Liver (tissue), 3 donors: Measurements from ENCODE around the gene AMMECR1.

Experiments used
- EGR1 ChIP-seq, 2 donors: IDR thresholded peaks; 2 replicates each; pipeline ENCODE4 v1.6.1; 2016 to 2018; ENCODE audit warnings: antibody characterized with exemption in 2 of 2, low read depth in 2 of 2
- FOXA2 ChIP-seq: IDR thresholded peaks from 2 replicates; pipeline ENCODE4 v1.6.1; 2016; ENCODE audit warnings: antibody characterized with exemption
- GABPA ChIP-seq, 2 donors: IDR thresholded peaks in 1 of 2; conservative IDR thresholded peaks in 1 of 2; 2 replicates each; pipeline ENCODE4 v1.6.1; 2016; ENCODE audit warnings: antibody characterized with exemption in 2 of 2, mild to moderate bottlenecking in 1 of 2, moderate library complexity in 1 of 2
- RAD21 ChIP-seq, 2 donors: IDR thresholded peaks; 2 replicates each; pipeline ENCODE4 v1.6.1; 2016; ENCODE audit warnings: antibody characterized with exemption in 2 of 2, mild to moderate bottlenecking in 2 of 2
- REST ChIP-seq: IDR thresholded peaks from 2 replicates; pipeline ENCODE4 v1.6.1; 2016; ENCODE audit warnings: antibody characterized with exemption, mild to moderate bottlenecking
- RXRA ChIP-seq, 2 donors: IDR thresholded peaks; 2 replicates each; pipeline ENCODE4 v1.6.1; 2017 to 2018; ENCODE audit warnings: antibody characterized with exemption in 2 of 2, mild to moderate bottlenecking in 1 of 2
- SP1 ChIP-seq: IDR thresholded peaks from 2 replicates; pipeline ENCODE4 v1.6.1; 2018; ENCODE audit warnings: antibody characterized with exemption, mild to moderate bottlenecking
- TAF1 ChIP-seq: conservative IDR thresholded peaks from 2 replicates; pipeline ENCODE4 v1.6.1; 2016; ENCODE audit warnings: antibody characterized with exemption, mild to moderate bottlenecking
- TF ChIP-seq, protein P1 (sequence below): fragments of 150-350 bp; IDR thresholded peaks from 2 replicates; pipeline ENCODE4 v1.5.1; 2017; ENCODE audit warnings: improper control_type of control experiment, low read depth, low read length; ENCODE audit not compliant: missing input control
- TF ChIP-seq, protein P2 (sequence below): IDR thresholded peaks from 2 replicates; pipeline ENCODE4 v1.6.1; 2016; ENCODE audit warnings: antibody characterized with exemption
- donor health status: healthy.
- donor health status: healthy.

GRCh38 chrX:110316351-110317060, 1.4 kb downstream of the AMMECR1 start:
- TF ChIP-seq RXRA (IDR thresholded peaks at IDR 0.05) = no peak
- TF ChIP-seq, protein P1, sequence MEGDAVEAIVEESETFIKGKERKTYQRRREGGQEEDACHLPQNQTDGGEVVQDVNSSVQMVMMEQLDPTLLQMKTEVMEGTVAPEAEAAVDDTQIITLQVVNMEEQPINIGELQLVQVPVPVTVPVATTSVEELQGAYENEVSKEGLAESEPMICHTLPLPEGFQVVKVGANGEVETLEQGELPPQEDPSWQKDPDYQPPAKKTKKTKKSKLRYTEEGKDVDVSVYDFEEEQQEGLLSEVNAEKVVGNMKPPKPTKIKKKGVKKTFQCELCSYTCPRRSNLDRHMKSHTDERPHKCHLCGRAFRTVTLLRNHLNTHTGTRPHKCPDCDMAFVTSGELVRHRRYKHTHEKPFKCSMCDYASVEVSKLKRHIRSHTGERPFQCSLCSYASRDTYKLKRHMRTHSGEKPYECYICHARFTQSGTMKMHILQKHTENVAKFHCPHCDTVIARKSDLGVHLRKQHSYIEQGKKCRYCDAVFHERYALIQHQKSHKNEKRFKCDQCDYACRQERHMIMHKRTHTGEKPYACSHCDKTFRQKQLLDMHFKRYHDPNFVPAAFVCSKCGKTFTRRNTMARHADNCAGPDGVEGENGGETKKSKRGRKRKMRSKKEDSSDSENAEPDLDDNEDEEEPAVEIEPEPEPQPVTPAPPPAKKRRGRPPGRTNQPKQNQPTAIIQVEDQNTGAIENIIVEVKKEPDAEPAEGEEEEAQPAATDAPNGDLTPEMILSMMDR = no peak
- TF ChIP-seq GABPA (IDR thresholded peaks at IDR 0.05 in 1 of 2, conservative IDR thresholded peaks at IDR 0.05 in 1 of 2) = no peak
- TF ChIP-seq FOXA2 = no peak
- TF ChIP-seq, protein P2, sequence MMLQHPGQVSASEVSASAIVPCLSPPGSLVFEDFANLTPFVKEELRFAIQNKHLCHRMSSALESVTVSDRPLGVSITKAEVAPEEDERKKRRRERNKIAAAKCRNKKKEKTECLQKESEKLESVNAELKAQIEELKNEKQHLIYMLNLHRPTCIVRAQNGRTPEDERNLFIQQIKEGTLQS = no peak
- TF ChIP-seq RAD21 (IDR thresholded peaks at IDR 0.05) = no peak
- TF ChIP-seq REST = no peak
- TF ChIP-seq EGR1 (IDR thresholded peaks at IDR 0.05; ENCODE audit: low read depth in 2 of 2) = no peak
- no peak for TF ChIP-seq TAF1
- TF ChIP-seq SP1 = no peak
